Fibroblast of pulmonary artery (primary cell): ENCODE results near the gene NOL6.
"Not testable (repeated sequence)": the region's sequence is repeated elsewhere in the genome, so short reads cannot be mapped to it uniquely, and the experiment has no call there.

Source experiments
- DNase-seq: peaks from one replicate; pipeline ENCODE4 v3.0.0-alpha.2; 2010; ENCODE audit warnings: low read depth
- H3K4me3 ChIP-seq: replicated peaks from 2 replicates; pipeline ENCODE4 v1.5.1; 2011; ENCODE audit warnings: low read depth, mild to moderate bottlenecking, control low read depth, low read length, moderate library complexity
- CTCF ChIP-seq: IDR thresholded peaks from 2 replicates; pipeline ENCODE4 v1.5.1; 2011; ENCODE audit warnings: mild to moderate bottlenecking, control low read depth, low read length, inconsistent platforms; ENCODE audit errors: missing control alignments

NOL6 gene

DNA sequence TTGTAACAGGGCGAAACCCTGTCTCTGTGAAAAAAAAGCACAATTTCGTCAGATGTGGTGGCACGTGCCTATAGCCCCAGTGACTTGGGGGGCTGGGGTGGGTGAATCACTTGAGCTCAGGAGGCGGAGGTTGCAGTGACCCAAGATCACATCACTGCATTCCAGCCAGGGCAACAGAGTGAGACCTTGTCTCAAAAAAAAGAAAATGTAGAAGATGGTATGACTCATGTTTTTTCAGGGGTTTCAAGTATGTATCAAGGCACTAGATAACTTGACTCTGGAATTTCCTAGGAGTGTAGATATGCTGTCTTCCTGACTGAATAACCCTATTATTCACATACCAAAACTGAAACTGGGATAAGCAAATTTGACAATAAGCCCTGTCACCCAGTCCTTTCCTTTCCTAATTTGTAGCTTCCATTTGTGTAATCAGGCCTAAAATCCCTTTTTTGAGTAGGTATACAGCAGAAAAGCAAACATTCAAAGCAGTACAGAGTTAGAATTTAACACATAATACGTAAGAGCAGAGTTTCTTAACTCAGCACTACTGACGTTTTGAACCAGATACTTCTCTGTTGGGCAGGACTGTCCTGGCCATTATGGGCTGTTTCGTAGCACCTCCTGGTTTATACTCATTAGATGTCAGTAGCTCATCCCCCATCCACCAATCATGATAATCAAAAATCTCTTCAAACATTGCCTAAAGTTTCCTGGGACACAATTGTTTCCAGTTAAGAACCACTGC is 33.1 kb upstream of the NOL6 start:
- H3K4me3 ChIP-seq: peak overlapping the region; percentile 48

GRCh38 chr9:33498387-33498786 is 24.7 kb upstream of the NOL6 start:
- H3K4me3 ChIP-seq: no peak overlapping the region
- TF ChIP-seq CTCF: peak; percentile 26
- peak; percentile 37 for DNase-seq

More for the DNA sequence above, 33.1 kb upstream of the NOL6 start:
- TF ChIP-seq CTCF: no peak
- peak; percentile 96 for DNase-seq

DNA sequence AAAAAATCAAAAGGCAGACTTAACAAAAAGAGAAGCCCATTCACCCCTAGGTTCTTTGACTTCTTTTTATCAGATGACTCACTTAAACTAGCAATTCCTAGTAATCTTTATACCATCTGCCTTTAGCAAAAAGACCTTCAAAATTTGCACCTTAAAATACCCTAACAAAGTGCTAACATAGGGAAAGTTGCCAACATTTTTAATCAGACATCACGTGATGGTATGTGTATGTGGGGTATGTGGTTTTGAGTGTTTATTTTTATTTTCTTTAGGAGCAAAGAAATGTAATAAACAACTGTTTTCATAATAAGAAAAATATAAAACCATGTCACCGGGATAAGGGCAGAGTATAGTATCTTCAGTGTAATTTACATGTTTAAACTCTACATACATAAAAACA is 20.1 kb upstream of the NOL6 start:
- not testable (repeated sequence) for H3K4me3 ChIP-seq, DNase-seq

DNA sequence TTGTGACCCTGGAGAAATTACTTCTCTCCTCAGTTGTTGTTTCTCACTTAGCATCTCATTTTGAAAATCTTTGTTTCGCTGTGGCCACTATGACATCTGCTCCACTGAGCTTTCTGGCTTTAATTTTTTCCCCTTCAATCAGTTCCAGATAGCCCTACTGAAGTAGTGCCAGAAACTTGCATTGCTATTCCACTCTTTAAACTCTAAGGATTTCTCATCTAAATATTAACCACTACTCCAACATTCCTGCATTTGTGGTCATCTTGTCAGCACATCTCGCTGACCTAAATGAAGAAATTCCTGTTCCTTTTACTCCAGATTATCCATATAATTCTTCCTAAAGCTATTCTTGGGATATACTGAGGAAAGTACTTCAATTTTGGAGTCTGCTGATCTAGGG is 15.3 kb upstream of the NOL6 start:
- DNase-seq: no peak
- TF ChIP-seq CTCF: no peak
- no peak overlapping the region for H3K4me3 ChIP-seq

DNA sequence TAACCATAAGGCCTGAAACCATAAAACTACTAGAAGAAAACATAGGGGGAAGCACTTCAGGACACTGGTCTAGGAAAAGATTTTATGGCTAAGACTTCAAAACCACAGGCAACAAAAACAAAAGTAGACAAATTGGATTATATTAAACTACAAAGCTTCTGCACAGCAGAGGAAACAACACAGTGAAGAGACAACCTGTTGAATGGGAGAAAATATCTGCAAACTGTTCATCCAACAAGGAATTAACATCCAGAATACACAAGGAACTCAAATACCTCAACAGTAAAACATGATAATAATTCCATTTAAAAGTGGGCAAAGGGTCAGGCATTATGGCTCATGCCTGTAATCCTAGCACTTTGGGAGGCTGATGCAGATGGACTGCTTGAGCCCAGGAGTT is 11.6 kb upstream of the NOL6 start:
- not testable (repeated sequence) for DNase-seq, H3K4me3 ChIP-seq

- no peak for DNase-seq
- no peak overlapping the region for H3K4me3 ChIP-seq
- no peak for TF ChIP-seq CTCF
Observed at GRCh38 chr9:33480976-33481375, 7.3 kb upstream of the NOL6 start.

GRCh38 chr9:33480106-33480505 is 6.4 kb upstream of the NOL6 start:
- no peak overlapping the region for H3K4me3 ChIP-seq
- TF ChIP-seq CTCF: no peak
- DNase-seq: no peak

- TF ChIP-seq CTCF: no peak
- no peak for DNase-seq
Observed at GRCh38 chr9:33476503-33476902, 2.8 kb upstream of the NOL6 start.

More at GRCh38 chr9:33476503-33476902, 2.8 kb upstream of the NOL6 start:
- no peak overlapping the region for H3K4me3 ChIP-seq
